ENCODE results near the gene CPED1.
"Not testable (repeated sequence)": the region's sequence is repeated elsewhere in the genome, so short reads cannot be mapped to it uniquely, and the experiment has no call there.

CPED1 gene

DNA sequence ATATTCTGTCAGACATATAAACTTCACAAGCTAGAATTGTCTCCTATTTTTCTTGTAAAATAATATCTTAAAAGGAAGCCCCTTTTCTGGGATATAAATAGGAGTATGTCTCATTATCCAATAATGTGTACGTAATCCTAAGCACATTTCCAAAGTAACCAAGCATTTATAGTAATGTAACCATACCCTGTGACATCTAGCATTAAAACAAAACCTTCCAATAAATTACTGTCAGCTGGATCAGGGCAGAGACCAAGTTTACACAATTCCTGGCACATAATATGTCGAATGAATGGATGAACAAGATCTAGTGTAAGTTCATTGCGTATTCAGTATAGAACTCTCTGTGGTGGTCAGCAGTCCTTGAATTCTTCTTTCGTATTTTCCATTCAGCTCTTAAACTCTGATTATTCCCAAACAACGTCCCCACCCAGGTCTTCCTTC is 14.3 kb downstream of the CPED1 start:
- TF ChIP-seq, protein P1, sequence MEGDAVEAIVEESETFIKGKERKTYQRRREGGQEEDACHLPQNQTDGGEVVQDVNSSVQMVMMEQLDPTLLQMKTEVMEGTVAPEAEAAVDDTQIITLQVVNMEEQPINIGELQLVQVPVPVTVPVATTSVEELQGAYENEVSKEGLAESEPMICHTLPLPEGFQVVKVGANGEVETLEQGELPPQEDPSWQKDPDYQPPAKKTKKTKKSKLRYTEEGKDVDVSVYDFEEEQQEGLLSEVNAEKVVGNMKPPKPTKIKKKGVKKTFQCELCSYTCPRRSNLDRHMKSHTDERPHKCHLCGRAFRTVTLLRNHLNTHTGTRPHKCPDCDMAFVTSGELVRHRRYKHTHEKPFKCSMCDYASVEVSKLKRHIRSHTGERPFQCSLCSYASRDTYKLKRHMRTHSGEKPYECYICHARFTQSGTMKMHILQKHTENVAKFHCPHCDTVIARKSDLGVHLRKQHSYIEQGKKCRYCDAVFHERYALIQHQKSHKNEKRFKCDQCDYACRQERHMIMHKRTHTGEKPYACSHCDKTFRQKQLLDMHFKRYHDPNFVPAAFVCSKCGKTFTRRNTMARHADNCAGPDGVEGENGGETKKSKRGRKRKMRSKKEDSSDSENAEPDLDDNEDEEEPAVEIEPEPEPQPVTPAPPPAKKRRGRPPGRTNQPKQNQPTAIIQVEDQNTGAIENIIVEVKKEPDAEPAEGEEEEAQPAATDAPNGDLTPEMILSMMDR (IDR thresholded peaks at IDR 0.05) = no peak
- no peak overlapping the region for H3K4me3 ChIP-seq (ENCODE audit: low read depth, low read length)
- H3K36me3 ChIP-seq (ENCODE audit: control insufficient read depth, insufficient read depth, low read length) = no peaks in the 10 kb centered on the region
- no peaks in the 10 kb centered on the region for H3K4me1 ChIP-seq
- no peaks in the 10 kb centered on the region for H3K9me3 ChIP-seq (ENCODE audit: control insufficient read depth, low read length)
- H3K79me2 ChIP-seq = no peaks in the 10 kb centered on the region
- H3K27ac ChIP-seq = no peak overlapping the region
- H3K9ac ChIP-seq = no peak overlapping the region
- H2AFZ ChIP-seq = no peak overlapping the region
- no peak overlapping the region for H3K4me2 ChIP-seq (ENCODE audit: low read length)
- H3K27me3 ChIP-seq (ENCODE audit: control insufficient read depth, insufficient read depth, low read length) = no peaks in the 10 kb centered on the region

DNA sequence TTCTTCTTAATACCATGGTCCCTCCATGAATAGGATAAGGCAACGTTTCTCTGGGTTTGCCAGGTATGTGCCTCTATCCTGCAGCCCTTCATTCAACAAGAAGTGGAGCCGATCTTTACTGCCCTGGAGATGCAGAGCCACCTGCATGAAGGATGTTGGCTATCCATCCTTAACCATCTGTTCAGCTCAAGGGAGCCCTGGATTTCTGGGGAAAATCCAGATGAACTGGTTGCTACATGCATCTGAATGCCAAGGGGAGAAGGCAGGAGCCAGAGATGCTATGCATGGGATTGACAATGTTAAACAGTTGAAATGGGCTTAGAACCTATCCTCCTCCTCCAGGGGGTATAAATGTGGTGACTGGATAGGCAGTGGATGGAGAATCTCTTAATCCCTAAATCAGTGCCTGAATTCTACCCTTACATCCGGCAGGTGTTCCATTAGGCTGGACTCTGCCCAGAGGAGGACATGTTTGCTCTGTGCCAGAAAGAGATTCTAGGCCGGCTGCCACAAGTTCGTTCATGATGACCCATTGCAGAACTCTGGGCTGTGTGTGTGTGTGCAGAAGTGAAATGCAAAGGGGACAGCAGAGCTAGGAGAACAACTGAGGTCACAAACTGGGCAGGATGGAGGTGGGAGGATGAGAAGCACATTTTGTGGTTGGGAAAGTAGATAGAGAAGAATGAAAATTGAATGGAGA is 15.6 kb downstream of the CPED1 start:
- no peaks in the 10 kb centered on the region for H3K36me3 ChIP-seq (ENCODE audit: control insufficient read depth, insufficient read depth, low read length)
- H3K27me3 ChIP-seq (ENCODE audit: control insufficient read depth, insufficient read depth, low read length) = no peaks in the 10 kb centered on the region
- H3K4me2 ChIP-seq (ENCODE audit: low read length) = no peak overlapping the region
- TF ChIP-seq, protein P1 (IDR thresholded peaks at IDR 0.05) = no peak
- H3K9me3 ChIP-seq (ENCODE audit: control insufficient read depth, low read length) = no peaks in the 10 kb centered on the region
- H3K4me1 ChIP-seq = no peaks in the 10 kb centered on the region
- H3K79me2 ChIP-seq = no peaks in the 10 kb centered on the region
- no peak overlapping the region for H3K9ac ChIP-seq
- no peak overlapping the region for H3K4me3 ChIP-seq (ENCODE audit: low read depth, low read length)
- H2AFZ ChIP-seq = no peak overlapping the region
- H3K27ac ChIP-seq = no peak overlapping the region

DNA sequence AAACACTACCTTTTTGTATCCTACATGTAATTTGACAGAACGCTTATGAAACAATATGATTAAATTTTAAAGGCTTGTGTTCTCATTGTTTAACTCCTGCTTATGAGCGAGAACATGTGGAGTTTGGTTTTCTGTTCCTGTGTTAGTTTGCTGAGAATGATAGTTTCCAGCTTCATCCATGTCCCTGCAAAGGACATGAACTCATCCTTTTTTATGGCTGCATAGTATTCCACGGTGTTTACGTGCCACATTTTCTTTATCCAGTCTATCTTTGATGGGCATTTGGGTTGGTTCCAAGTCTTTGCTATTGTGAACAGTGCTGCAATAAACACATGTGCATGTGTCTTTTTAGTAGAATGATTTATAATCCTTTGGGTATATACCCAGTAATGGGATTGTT is 16.5 kb downstream of the CPED1 start:
- H3K27ac ChIP-seq; H3K27me3 ChIP-seq (ENCODE audit: control insufficient read depth, insufficient read depth, low read length); H3K9ac ChIP-seq; H3K36me3 ChIP-seq (ENCODE audit: control insufficient read depth, insufficient read depth, low read length); H3K4me2 ChIP-seq (ENCODE audit: low read length); H3K79me2 ChIP-seq; H3K4me1 ChIP-seq; H3K9me3 ChIP-seq (ENCODE audit: control insufficient read depth, low read length); H2AFZ ChIP-seq; H3K4me3 ChIP-seq (ENCODE audit: low read depth, low read length): not testable (repeated sequence)

DNA sequence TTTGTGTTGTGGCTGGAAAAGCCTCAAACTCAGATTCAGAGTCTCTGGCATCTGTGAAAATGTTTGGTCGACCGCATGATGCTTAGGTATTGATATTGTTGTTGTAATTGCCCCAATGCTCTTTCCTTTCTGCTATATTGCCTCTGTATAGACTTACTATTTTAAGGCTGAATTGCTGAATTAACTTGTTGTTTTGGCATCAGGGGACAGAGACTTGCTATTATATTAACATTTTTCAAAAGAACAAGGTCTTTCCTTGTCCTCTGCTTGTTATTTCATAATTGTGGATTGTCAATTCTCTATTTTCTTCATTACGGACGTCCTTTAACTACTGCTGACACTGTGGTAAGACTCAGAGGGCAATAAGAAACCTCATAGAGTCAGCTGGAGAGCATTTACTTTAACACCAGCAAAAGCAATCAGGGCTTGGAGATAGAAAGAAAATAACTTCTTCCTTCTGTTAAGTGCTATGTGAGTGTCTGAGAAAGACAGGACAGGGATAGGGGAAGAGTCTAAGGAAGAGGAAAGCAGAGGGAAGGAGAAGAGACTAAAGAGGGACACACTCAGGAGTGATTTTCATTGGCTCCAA is 17.6 kb downstream of the CPED1 start:
- Histone ChIP-seq H2AFZ (no peak overlapping the region), H3K36me3 (ENCODE audit: control insufficient read depth, insufficient read depth, low read length) (no peaks in the 10 kb centered on the region), H3K9me3 (ENCODE audit: control insufficient read depth, low read length) (no peaks in the 10 kb centered on the region), H3K4me1 (no peaks in the 10 kb centered on the region), H3K9ac (no peak overlapping the region), H3K4me2 (ENCODE audit: low read length) (no peak overlapping the region), H3K4me3 (ENCODE audit: low read depth, low read length) (no peak overlapping the region), H3K79me2 (no peaks in the 10 kb centered on the region), H3K27me3 (ENCODE audit: control insufficient read depth, insufficient read depth, low read length) (no peaks in the 10 kb centered on the region), H3K27ac (no peak overlapping the region)
- TF ChIP-seq, protein P1 (IDR thresholded peaks at IDR 0.05) = no peak

DNA sequence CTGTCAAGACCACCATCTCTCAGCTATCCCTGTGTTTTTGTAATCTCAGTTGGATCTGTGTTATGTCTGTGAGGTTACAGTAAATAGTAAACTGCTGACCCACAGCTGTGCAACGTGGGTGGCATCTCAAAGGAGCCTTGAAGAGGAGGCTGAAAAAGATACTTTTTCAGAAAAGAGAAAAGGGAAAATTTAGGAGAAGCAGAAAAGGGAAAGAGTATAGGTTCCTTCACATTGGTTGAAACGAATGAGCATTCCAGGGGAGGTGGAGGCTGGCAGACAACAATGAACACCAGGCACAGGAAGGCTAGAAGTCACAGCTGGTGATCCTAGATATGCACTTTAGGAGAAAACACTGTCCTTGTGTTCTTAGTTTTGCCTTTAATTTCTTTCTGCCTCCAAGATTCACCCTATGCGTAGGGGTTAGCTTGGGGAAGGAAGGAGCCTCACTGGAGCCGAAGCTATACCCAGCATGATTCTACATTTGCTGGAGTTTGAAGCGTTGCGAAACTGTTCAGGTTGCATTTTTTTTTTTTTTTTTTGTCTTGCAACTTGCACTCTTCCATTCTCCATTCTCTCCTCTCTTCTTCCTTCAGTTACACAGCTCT is 18.3 kb downstream of the CPED1 start:
- no peak overlapping the region for H3K27ac ChIP-seq
- H3K4me2 ChIP-seq (ENCODE audit: low read length) = no peak overlapping the region
- no peak overlapping the region for H3K4me3 ChIP-seq (ENCODE audit: low read depth, low read length)
- H3K79me2 ChIP-seq = no peaks in the 10 kb centered on the region
- H2AFZ ChIP-seq = no peak overlapping the region
- H3K9me3 ChIP-seq (ENCODE audit: control insufficient read depth, low read length) = no peaks in the 10 kb centered on the region
- no peaks in the 10 kb centered on the region for H3K36me3 ChIP-seq (ENCODE audit: control insufficient read depth, insufficient read depth, low read length)
- H3K4me1 ChIP-seq = no peaks in the 10 kb centered on the region
- TF ChIP-seq, protein P1 (IDR thresholded peaks at IDR 0.05) = no peak
- H3K9ac ChIP-seq = no peak overlapping the region
- no peaks in the 10 kb centered on the region for H3K27me3 ChIP-seq (ENCODE audit: control insufficient read depth, insufficient read depth, low read length)
